H4 (cell line): ENCODE measurements around the gene DNAJB12. TPM values are rescaled to one million over a fixed set of nuclear protein-coding genes. Genes with fewer than 3 reads are reported as not detected.
"Not testable (repeated sequence)": the region's sequence is repeated elsewhere in the genome, so short reads cannot be mapped to it uniquely, and the experiment has no call there.

Experiments used
- DNase-seq: peaks from one replicate; pipeline ENCODE4 v3.0.0-alpha.2; 2015; ENCODE audit warnings: low spot score
- total RNA-seq: library from RNA; depleted of rRNA; stranded (reverse); fragments of >200 nt; shearing (Covaris generic); gene quantifications from 2 replicates; pipeline ENCODE4 v1.2.3, GENCODE V29; 2014

The DNAJB12 gene
- total RNA-seq, 1 experiment from 2014 or later: 18.1 TPM

DNA sequence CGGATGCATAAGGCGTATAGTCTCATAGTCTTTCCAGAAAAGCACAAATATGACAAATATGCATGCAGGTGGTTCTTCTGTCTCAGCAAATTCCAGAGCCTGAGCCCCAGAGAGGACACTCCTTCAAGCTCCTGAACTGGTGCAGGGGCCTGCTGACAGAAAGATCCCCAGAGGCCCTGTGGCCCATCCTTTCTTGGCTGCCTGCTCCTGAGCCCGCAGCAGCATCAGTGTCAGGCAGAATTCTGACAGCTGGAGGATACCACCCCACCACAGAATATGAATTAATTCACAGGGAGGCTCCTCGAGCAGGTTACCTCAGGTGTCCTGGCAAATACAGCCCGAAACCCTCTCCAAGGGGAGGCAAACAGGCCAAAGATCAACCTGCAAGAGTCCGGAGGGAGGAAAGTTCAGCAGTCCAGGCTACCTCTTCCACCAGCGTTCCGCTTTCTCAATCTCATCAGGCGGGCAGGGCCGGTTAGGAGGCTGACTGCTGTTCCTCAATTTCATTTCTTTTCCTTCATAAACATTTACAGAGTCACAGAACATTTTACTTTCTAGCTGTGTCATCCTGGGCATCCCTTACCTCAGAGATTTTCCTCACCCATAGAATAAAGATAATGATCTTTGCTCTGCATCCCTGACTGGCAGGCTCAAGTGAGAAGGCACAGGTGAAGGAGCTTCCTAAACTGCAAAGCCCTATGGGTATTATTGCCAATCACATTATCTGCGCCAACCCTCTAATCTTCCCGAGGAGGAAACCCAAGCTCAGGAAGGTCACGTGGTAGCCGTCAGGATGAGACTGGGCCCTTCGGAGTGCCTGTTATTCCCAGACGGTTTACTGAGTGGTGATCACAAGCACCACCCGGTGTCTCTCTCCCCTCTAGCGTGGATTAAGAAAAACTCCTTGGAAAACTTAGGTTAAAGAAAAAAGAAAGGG, 1.4 kb downstream of the DNAJB12 start:
- DNase-seq: no peak

DNA sequence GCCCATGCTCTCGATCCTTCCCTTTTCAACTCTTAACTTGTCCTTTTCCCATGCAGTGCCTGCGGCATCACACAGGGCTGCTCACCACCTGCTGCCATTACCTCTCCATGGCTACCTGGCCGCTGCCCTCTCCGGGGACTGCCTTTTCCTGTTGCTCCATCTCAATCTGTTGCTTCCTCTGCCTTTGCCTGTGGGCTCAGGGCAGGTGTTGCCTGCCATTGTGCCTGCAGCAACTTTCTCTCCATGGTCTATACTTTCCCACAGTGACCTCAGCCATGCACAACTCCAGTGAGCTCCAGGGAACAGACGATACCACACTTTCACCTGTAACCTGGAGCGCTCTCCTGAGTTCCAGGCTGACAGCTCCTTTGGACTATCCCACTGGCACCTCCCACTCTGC, 3.2 kb downstream of the DNAJB12 start:
- no peak for DNase-seq

DNA sequence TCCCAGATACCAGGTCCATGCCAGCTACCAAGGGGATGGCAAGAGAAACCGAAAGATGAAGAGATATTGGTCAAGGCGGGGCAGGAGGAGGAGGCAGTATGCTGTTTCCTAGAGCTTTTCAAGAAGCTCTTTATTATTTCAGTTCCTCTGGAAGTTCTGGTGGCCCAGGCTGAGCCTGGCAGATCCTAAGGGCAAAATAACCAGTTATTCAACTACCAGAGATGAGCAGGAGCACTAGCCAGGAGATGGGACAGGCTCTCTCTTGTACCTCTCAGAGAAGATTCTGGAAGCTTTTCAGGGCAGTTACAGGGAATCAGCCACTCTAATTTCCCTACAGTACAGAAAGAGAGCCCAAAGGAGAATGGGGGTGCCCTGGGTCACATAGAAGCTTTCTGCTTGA, 5.3 kb downstream of the DNAJB12 start:
- DNase-seq: no peak

DNA sequence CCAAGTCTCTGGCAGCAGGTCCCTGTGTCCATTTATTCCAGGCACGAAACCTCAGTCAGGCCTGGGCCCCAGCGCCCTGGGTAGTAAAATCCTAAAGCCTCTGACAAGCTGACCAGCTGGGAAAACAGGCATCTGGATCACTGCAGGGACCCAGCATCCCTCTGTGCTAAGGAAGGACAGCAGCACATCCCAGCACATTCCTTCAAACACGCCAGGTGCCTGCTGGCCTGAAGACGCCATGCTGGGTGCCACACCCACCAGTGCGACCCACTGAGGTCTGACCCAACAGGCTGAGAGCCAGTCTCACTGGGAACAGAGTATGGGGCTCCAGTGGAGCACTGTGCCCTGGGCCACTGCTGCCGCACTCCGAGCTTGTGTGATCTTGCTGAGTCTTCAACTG, 6.4 kb downstream of the DNAJB12 start:
- DNase-seq: no peak

DNA sequence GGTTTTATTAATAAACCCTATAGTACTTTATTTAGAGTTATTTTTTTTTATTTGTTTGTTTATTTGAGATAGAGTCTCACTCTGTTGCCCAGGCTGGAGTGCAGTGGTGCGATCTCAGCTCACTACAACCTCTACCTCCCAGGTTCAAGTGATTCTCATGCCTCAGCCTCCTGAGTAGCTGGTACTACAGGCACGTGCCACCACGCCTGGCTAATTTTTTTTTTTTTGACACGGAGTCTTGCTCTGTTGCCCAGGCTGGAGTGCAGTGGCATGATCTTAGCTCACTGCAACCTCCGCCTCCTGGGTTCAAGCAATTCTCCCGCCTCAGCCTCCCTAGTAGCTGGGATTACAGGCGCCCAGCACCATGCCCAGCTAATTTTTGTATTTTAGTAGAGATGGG, 8.6 kb downstream of the DNAJB12 start:
- DNase-seq: not testable (repeated sequence)

DNA sequence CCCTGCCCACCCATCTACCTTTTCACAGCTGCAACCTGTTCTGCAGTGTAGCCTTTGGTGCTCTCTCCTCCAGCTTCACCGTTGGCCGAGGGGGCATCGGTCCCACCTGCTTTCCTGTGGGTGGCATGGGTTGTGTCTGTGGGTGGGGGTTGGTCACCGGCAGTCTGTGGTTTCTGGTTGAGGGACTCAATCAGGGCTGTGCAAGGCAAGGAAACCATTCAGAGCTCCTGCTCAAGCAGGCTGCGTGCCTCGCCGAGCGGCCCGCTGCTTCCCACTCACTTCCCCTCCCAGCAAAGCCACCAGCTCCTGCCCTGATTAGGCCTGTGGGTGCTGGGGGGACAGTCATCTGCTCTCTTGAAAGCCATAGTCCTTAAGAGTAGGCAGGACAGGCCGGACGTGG, 9.8 kb downstream of the DNAJB12 start:
- DNase-seq: no peak

DNA sequence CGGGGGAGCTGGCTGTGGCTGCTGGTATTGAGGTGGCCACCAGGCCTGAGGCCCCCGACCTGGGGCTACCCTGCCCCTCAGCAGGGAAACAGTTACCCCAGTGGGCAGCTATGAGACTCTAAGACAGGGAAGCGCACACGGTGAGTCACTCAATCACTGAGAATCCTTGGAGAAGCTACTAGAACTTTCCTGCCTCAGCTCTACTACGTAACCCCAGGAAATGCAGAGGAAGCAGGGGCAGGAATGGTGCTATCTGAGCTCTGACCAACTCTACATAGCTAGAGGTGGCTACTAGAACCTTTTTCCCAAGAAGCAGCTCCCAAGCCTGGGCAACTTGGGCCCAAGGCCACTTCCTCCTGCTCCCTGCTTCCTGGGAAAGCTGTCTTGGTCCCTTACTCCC, 11.8 kb downstream of the DNAJB12 start:
- DNase-seq: no peak

DNA sequence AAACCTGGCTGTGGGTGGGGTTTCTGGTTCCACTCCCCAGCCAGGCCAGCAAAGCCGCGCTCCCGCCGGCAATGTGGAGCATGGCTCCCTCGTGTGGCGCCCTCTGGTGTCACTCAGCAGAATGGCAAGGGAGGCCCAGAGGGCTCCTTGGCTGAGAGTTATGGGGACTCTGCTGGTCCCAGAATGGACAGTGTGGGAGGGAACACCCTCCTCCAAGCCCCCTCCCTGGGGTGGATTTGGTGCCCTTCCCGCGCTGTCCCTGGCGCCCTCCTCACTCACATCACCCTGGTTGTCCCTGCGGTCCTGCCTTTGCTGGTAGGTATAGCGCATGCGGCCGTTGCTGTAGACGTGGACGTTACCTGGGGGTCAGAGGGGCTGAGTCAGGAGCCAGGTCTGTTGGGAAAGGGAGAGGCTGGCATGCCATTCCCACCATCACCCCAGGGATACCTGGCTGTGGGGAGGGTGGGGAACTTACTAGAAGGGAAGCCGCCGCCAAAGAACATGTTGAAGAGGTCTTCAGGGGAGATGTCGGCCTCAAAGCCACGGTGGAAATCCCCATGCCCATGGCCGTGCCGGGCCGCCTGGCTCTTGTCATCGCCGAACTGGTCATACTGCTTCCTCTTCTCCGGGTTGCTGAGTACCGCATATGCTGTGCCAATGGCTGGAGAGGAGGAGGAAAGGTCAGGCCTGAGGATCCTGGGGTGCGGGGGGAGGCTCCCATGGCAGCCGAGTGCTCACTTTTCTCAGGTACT, 14.0 kb downstream of the DNAJB12 start:
- DNase-seq: no peak

DNA sequence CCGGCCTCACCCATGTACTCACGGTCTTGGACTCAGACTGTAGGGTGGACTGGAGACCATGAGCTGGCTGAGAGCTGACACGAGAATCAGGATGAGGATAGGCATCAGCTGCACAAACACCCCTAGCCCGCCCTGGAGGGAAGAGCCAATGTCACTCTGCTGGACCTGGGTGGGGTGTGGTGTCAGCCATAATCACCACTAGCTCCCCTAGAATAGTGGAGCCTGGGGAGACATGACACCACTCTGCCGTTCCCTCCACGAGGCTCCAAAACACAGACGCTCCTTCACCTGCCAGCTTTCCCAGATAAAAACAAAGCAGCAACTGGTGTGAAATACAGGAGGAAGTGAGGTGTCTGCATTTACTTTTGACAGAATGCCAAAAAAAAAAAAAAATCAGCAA, 16.5 kb downstream of the DNAJB12 start:
- no peak for DNase-seq

DNA sequence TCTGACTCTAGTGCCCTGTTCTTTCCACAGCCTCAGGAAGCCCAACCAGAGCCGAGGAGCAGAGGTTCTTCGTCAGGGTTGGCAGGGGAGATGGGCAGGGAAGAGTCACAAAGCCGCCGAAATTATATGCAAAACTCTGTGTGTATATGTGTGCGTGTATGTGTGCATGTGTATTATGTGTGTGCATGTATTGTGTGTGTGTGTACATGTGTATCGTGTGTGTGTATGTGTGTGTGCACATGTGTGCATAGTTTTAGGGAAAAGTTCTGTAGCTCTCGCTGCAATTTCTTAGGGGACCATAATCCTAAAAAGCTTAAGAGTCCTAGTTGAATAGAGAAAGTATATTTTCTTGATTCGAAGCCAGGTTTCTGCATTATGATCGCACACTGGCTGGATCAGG, 17.0 kb downstream of the DNAJB12 start:
- no peak for DNase-seq

DNA sequence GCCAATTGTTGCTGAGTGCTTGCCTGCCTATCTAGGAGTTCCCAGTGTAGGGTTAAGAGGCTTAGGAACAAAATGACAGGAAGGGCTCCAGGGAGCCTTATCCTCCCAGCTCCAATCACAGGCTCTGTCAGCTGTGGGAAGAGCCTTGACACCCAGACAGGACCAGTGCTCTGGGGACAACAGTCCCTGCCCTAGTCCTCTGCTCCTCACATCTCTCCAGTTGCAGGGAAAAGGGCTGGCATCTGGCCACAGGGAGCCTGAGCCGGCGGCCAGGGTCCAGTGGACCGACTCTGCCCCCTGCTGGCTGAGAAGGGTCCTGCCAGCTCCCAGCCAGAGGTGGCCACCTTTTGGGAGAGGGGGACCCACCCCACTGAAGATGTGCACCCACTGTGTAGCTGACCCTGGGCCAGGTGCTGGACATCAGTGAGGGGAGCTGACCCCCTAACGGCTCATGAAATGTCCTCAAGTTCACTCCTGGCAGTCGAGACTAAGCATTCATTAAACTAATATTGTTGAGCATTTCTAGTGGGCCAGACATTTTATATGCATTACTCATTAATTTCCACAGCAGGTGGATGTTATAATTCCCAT, 17.6 kb downstream of the DNAJB12 start:
- DNase-seq: peak; percentile 68

DNA sequence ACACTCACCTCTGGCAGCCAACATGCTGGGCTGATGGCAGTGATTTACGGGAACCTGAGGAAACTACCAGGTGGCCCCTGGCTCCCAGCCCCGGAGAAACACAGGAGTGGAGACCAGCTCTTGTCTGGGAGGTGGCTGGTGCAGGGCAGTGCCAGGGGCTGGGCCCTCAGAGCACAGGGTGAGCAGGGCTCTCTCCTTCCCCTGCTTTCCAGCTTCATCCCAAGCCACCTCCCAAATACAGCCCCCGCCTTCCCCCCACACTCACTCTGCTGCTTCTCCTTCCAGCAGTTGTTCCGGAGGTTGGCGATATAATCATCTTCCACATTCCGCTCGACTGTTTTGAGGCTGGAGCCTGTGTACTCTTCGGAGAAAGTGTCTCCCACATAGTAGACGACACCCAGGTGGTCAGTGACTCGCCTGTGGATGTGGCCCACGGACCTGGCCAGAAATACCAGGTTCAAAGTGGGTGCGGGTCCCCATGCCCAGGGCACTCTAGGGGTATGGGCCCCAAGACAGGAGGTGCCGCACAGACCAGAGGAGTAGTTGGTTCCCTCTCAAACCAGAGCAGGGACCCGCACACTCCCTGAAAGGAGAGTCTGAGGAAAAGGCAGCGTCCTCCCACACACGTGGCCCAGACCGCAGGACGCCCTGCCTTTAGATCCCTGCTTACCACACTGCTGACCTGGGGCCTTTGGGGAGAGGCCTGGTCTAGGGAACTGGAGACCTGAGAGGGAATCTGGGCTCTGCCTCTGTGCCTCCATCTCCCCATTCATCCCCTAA, 18.3 kb downstream of the DNAJB12 start:
- DNase-seq: no peak

DNA sequence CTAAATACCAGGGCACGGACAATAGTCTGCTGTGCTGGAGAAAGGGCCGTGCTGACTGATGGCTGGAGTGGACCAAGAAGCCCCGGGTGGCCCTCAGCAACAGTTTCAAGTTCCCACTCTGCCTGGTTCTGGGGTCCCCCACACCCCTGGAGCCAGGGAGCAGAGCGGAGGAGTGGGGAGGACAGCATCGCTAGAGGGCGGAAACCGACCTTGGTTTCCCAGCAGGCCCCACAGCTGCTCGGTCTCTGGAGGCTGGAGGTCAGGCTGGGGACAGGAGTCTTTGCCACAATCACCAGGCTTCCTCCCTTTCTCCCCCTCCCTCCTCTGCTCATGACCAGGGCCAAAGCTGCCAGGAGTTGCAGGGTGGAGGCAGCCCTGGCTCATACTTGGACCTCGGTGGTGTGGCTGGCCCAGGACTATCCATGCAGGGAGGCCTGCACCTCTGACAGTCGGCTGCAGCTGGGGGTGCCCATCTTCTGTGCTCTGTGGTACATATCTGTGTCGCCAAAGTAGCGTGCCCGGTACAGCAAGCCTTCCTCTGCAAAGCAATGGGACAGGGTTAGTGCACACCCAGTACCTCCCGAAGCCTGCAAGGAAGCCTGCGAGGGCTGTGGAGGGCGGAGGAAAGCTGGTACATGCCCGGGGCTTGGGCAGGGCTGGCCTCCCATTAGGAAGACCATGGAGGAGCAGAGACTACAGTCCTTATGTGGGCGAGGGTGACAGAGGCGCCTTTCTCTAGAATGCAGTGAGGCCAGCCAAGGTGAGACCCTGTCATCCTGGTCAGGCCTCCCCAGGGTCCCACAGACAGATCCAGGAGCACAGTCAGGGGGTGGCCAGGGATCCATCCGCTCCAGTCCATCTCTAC, 19.1 kb downstream of the DNAJB12 start:
- DNase-seq: peak; percentile 82

DNA sequence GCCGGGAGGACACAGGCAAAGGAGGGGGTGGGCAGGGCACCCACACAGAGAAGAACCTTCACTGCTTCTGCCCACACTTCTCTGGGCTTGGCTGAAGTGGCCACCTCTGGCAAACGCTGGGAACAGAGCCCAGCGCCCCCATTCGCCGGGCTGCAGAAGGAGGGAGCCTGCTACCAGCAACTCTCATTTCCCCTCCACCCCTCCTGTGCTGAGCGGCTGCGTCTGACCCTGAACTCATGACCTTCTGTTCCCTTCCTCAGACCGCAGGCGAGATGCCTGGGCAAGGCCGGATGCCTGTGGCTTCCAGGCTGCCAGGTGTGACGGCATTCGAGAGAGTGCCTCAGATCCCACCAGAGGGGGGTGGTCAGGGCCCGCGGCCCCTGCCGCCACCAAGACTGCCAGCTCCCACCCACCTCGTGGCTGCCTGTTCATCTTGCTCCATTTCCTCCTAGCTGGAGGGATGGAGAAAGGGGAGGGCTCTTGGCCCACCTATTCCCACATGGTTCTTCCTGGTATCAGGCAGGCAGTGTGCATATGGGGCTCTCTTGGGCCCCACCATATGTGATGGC, 19.8 kb downstream of the DNAJB12 start:
- peak; percentile 97 for DNase-seq

DNA sequence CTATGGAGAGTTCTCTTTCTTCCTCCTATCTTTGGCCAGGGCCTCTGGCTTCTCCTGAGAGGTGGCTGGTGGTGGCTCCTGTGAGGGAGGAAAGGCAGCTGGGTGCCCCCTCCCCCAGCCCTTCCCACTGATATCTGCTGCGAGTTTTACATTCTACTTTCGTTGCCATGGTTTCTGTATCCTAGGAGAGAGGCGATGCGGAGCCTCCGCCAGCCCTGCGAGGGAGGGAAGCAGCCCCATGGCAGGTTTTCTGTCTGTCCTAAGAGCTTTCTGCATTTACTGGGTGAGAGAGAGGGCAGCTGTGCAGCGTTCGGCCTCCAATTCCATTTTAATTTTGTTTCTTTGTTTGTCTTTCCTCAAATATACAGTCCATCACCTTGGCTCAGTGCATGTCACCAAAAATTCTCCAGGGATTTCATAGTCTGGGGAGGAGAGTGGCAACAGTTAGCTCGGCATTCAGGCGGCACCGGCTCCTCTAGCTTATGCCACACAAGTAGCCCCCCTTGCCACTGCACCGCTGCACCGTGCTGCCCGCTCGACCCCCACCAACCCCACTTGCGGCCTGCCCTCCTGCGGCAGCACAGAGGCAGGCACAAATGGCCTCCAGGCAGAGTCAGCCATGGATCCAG, 20.4 kb downstream of the DNAJB12 start:
- DNase-seq: peak; percentile 50

DNA sequence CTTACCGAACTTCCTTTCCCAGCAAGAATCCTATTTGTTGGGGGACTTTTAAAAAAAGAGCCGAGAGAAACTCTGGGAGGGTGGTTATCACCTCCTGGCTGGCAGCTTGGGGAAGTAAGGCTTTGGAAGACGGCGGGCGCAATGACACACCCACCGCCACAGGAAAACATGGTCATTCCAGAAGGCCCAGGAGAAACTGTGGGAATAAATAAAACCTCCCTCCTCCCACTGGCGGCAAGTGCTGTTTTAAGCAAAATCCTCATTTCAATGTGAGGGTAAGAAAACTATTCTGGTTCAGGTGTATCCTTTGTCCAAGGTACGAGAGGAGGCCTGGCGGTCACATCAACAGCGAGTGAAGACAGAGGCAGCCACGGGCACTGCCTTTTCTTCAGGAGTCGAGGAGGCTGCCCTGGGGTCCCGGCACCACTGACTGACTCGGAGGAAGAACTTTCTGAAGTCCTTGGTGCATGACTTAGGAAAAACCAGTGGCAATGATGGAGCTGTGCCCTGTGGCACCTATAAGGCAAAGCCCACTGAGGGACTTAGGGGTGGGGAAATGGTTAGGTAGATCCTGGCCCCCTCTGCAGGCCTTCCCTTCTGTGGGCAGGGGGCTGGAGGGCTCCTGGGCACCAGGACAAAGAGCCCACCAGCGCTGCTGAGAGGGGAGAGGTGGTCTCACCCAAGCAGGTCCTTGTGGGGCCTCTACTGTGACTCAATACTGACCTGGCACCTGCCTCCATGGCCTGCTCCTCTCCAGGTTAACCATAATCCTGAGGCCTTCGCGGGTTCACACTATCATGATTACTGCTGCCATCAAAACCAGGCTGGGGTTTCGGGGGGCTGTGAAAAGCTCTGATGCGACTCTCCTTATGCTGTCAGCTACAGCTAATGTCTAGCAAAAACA, 21.4 kb downstream of the DNAJB12 start:
- DNase-seq: no peak

DNA sequence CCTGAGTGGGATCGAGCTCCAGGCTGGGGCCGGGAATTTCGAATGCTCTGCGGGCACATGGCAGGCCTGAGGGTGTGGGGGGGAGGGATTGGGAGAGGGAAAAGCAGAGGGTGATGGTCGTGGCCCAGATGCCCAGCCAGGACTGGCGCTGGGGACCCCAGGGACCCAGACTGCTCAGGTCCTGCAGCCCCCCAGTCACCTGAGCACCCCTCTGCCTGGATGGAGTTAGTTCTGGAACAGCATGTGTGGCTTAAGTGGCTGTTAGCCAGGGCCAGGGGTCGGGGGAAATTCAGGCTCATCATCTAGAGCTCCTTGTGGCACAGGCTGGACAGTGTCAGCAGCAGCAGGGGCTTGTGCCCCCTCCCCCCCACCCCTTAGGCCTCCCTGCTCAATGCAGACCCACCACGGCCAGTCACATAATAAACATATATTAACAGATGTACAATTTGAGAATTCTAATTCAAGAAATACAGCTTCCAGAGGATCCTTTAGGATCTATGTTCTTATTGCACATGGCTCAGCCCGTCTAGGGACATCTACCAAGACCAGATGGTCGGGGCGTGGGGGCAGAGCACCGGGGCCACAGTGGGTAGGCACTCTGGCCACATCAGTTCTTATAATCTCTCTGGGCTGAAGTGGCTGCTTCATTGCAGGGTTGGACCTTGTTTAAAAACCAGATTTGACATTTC, 22.2 kb downstream of the DNAJB12 start:
- DNase-seq: no peak
